GM13976 (cell line): Measurements from ENCODE around the gene SETD2.

Experiments used
- DNase-seq: peaks from one replicate; pipeline ENCODE4 v3.0.0; 2012; ENCODE audit warnings: low spot score
- CTCF ChIP-seq: IDR thresholded peaks from 2 replicates; pipeline ENCODE4 v1.5.1; 2012; ENCODE audit warnings: borderline replicate concordance, mild to moderate bottlenecking; ENCODE audit not compliant: insufficient read depth; ENCODE audit errors: extremely low read depth, missing control alignments, control extremely low read depth
- in situ Hi-C: fragments of 300-500 bp; cut with MboI; formaldehyde crosslinking; loops from one replicate; pipeline ENCODE4 v1.12.0; 2022; ENCODE audit warnings: low sequenced_read_pairs, mixed read lengths, inconsistent platforms; ENCODE audit not compliant: unreplicated experiment

SETD2 gene

GRCh38 chr3:47008234-47008796 is 155.6 kb downstream of the SETD2 start:
- no peak for DNase-seq
- in situ Hi-C loops, result loop anchor here (25.0 kb wide), 1 partner anchor 354 kb away; no protein-coding TSS in a partner anchor
- no peak for TF ChIP-seq CTCF

GRCh38 chr3:47007482-47008233 is 156.3 kb downstream of the SETD2 start:
- no peak for DNase-seq
- no peak for TF ChIP-seq CTCF

GRCh38 chr3:47007001-47007400 is 156.9 kb downstream of the SETD2 start:
- no peak for DNase-seq
- in situ Hi-C loops, result loop anchor here (25.0 kb wide), 1 partner anchor 355 kb away; no protein-coding TSS in a partner anchor
- TF ChIP-seq CTCF, result no peak

More at GRCh38 chr3:47007482-47008233, 156.3 kb downstream of the SETD2 start:
- in situ Hi-C loops, result loop anchor here (25.0 kb wide), 1 partner anchor 355 kb away; no protein-coding TSS in a partner anchor

GRCh38 chr3:47006145-47006651 is 157.7 kb downstream of the SETD2 start:
- DNase-seq, result no peak
- TF ChIP-seq CTCF, result no peak
- in situ Hi-C loops, result loop anchor here (25.0 kb wide), 1 partner anchor 356 kb away; no protein-coding TSS in a partner anchor

- no peak for TF ChIP-seq CTCF
- DNase-seq, result no peak
- in situ Hi-C loops, result loop anchor here (25.0 kb wide), 1 partner anchor 357 kb away; no protein-coding TSS in a partner anchor
Observed at GRCh38 chr3:47005212-47006144, 158.4 kb downstream of the SETD2 start.
